ENCODE measurements around the gene ALDH5A1.

The ALDH5A1 gene

GRCh38 chr6:24453921-24454320, 40.8 kb upstream of the ALDH5A1 start:
- no peak overlapping the region for H3K4me3 ChIP-seq (replicated peaks; ENCODE audit: low read depth, low read length)
- no peak for DNase-seq (ENCODE audit: extremely low read depth, low read depth)
- no peak for TF ChIP-seq CTCF (IDR thresholded peaks at IDR 0.05; ENCODE audit: low read depth, low read length, missing control alignments)

GRCh38 chr6:24454452-24454851, 40.3 kb upstream of the ALDH5A1 start:
- H3K4me3 ChIP-seq (replicated peaks; ENCODE audit: low read depth, low read length) = no peak overlapping the region
- DNase-seq (ENCODE audit: extremely low read depth, low read depth) = no peak
- TF ChIP-seq CTCF (IDR thresholded peaks at IDR 0.05; ENCODE audit: low read depth, low read length, missing control alignments) = no peak

- no peak for TF ChIP-seq CTCF (IDR thresholded peaks at IDR 0.05; ENCODE audit: low read depth, low read length, missing control alignments)
- H3K4me3 ChIP-seq (replicated peaks; ENCODE audit: low read depth, low read length) = no peak overlapping the region
- DNase-seq (ENCODE audit: extremely low read depth, low read depth) = no peak
These were observed 39.7 kb upstream of the ALDH5A1 start for GRCh38 chr6:24455061-24455460.

- no peak overlapping the region for H3K4me3 ChIP-seq (replicated peaks; ENCODE audit: low read depth, low read length)
- TF ChIP-seq CTCF (IDR thresholded peaks at IDR 0.05; ENCODE audit: low read depth, low read length, missing control alignments) = no peak
- no peak for DNase-seq (ENCODE audit: extremely low read depth, low read depth)
These were observed 36.6 kb upstream of the ALDH5A1 start for GRCh38 chr6:24458134-24458533.

GRCh38 chr6:24458941-24459340, 35.8 kb upstream of the ALDH5A1 start:
- no peak for TF ChIP-seq CTCF (IDR thresholded peaks at IDR 0.05; ENCODE audit: low read depth, low read length, missing control alignments)
- no peak overlapping the region for H3K4me3 ChIP-seq (replicated peaks; ENCODE audit: low read depth, low read length)
- no peak for DNase-seq (ENCODE audit: extremely low read depth, low read depth)

- DNase-seq (ENCODE audit: extremely low read depth, low read depth) = no peak
- no peak for TF ChIP-seq CTCF (IDR thresholded peaks at IDR 0.05; ENCODE audit: low read depth, low read length, missing control alignments)
- no peak overlapping the region for H3K4me3 ChIP-seq (replicated peaks; ENCODE audit: low read depth, low read length)
These were observed 33.8 kb upstream of the ALDH5A1 start for GRCh38 chr6:24460966-24461365.

- no peak for DNase-seq (ENCODE audit: extremely low read depth, low read depth)
- no peak for TF ChIP-seq CTCF (IDR thresholded peaks at IDR 0.05; ENCODE audit: low read depth, low read length, missing control alignments)
- H3K4me3 ChIP-seq (replicated peaks; ENCODE audit: low read depth, low read length) = no peak overlapping the region
These were observed 30.3 kb upstream of the ALDH5A1 start for GRCh38 chr6:24464253-24465038.
